Peyer's patch (tissue), 4 donors: ENCODE data around the gene SAMSN1.

Experiments used
- POLR2A ChIP-seq, 2 donors: fragments of 450-650 bp; IDR thresholded peaks; one replicate each; pipeline ENCODE4 v1.5.1; 2017; ENCODE audit warnings: antibody characterized with exemption in 2 of 2, mild to moderate bottlenecking in 2 of 2, moderate library complexity in 2 of 2
- TF ChIP-seq, protein P1 (sequence below), 6 experiments: fragments of 450-650 bp in 4 of 6; fragments of 200-600 bp in 2 of 6; sonication (generic) in 1 of 6; IDR thresholded peaks; one replicate each; pipeline ENCODE4 v1.5.1; 2017 to 2019; ENCODE audit warnings: antibody characterized with exemption in 6 of 6, mild to moderate bottlenecking in 3 of 6, moderate library complexity in 1 of 6

DNA sequence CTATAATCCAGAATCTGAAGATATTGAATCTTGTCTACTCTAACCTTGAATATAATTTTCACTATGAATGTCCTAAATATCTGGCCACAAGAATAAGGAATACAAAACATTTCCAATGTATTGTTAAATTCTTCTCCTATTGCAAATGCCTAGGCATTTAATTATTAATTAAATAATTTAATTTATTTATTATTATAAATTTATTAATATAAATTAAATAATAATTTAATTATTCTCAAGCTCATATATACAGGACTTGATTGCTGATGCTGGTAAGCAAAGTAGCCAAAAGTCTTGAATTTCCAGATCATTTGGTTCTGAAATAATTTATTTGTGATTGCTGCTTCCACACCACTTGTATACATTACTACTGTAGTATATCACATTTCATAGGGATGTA, 71.1 kb downstream of the SAMSN1 start:
- TF ChIP-seq, protein P1, sequence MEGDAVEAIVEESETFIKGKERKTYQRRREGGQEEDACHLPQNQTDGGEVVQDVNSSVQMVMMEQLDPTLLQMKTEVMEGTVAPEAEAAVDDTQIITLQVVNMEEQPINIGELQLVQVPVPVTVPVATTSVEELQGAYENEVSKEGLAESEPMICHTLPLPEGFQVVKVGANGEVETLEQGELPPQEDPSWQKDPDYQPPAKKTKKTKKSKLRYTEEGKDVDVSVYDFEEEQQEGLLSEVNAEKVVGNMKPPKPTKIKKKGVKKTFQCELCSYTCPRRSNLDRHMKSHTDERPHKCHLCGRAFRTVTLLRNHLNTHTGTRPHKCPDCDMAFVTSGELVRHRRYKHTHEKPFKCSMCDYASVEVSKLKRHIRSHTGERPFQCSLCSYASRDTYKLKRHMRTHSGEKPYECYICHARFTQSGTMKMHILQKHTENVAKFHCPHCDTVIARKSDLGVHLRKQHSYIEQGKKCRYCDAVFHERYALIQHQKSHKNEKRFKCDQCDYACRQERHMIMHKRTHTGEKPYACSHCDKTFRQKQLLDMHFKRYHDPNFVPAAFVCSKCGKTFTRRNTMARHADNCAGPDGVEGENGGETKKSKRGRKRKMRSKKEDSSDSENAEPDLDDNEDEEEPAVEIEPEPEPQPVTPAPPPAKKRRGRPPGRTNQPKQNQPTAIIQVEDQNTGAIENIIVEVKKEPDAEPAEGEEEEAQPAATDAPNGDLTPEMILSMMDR (IDR thresholded peaks at IDR 0.05), result no peak
- TF ChIP-seq POLR2A (IDR thresholded peaks at IDR 0.05), result no peak
